Gastroesophageal sphincter (tissue), 4 donors: ENCODE measurements around the gene HS3ST2. TPM values are rescaled to one million over a fixed set of nuclear protein-coding genes. Genes with fewer than 3 reads are reported as not detected.

Experiments
- ATAC-seq: fragments of 150-250 bp; one replicate; pipeline ENCODE4 v1.9.1; 2016; ENCODE audit warnings: mild to moderate bottlenecking, moderate library complexity
- H3K27ac ChIP-seq, 4 donors: fragments of 200-600 bp; sonication (generic) in 3 of 4; 1 replicate in 3 of 4; 2 replicates in 1 of 4; pipeline ENCODE4 v1.5.1; 2016 to 2019
- H3K27me3 ChIP-seq: fragments of 200-600 bp; sonication (generic); one replicate; pipeline ENCODE4 v1.5.1; 2019
- H3K36me3 ChIP-seq, 2 donors: fragments of 200-600 bp; sonication (generic); one replicate each; pipeline ENCODE4 v1.5.1; 2019; ENCODE audit warnings: control low read depth in 1 of 2
- H3K4me1 ChIP-seq, 3 donors: fragments of 200-600 bp; sonication (generic); 1 replicate in 2 of 3; 2 replicates in 1 of 3; pipeline ENCODE4 v1.5.1; 2016 to 2019; ENCODE audit warnings: control low read depth in 2 of 3
- H3K4me3 ChIP-seq, 2 donors: fragments of 200-600 bp; sonication (generic); one replicate each; pipeline ENCODE4 v1.5.1; 2019; ENCODE audit warnings: mild to moderate bottlenecking in 1 of 2, moderate library complexity in 1 of 2
- H3K9me3 ChIP-seq, 3 donors: fragments of 200-600 bp; sonication (generic); one replicate each; pipeline ENCODE4 v1.5.1; 2017 to 2019; ENCODE audit warnings: control low read depth in 2 of 3
- CTCF ChIP-seq, 4 experiments: fragments of 200-600 bp in 2 of 4; fragments of 450-650 bp in 2 of 4; sonication (generic) in 1 of 4; IDR thresholded peaks; one replicate each; pipeline ENCODE4 v1.5.1; 2017 to 2019; ENCODE audit warnings: antibody characterized with exemption in 4 of 4, mild to moderate bottlenecking in 2 of 4, moderate library complexity in 2 of 4
- EP300 ChIP-seq: sonication (generic); formaldehyde crosslinking; IDR thresholded peaks from one replicate; pipeline ENCODE4 v1.6.1; 2017; ENCODE audit warnings: antibody characterized with exemption, mild to moderate bottlenecking
- POLR2A ChIP-seq, 2 donors: fragments of 450-650 bp; IDR thresholded peaks; one replicate each; pipeline ENCODE4 v1.6.1; 2017; ENCODE audit warnings: antibody characterized with exemption in 2 of 2, mild to moderate bottlenecking in 2 of 2, moderate library complexity in 1 of 2
- POLR2AphosphoS5 ChIP-seq: sonication (generic); formaldehyde crosslinking; IDR thresholded peaks from one replicate; pipeline ENCODE4 v1.6.1; 2017; ENCODE audit warnings: antibody characterized with exemption
- WGBS, 2 donors: methylation state at CpG; one replicate each; pipeline ENCODE4 v1.1.5; 2018; ENCODE audit warnings: low coverage in 1 of 2; 5-methylcytosine and 5-hydroxymethylcytosine counted together
- total RNA-seq, 4 donors: library from RNA; depleted of rRNA; stranded (reverse); fragments of >200 nt; gene quantifications; one replicate each; pipeline ENCODE4 v1.1.0, GENCODE V29; 2016

Gene HS3ST2
- total RNA-seq, 4 donors from 2014 or later: 0.66 to 2.0 (median 1.7) TPM

- TF ChIP-seq POLR2A (IDR thresholded peaks at IDR 0.05): no peak
- TF ChIP-seq CTCF (IDR thresholded peaks at IDR 0.05): no peak
- no peak for TF ChIP-seq EP300
- no peak for TF ChIP-seq POLR2AphosphoS5
These were observed 7.2 kb upstream of the HS3ST2 start for GRCh38 chr16:22806811-22807210.

GRCh38 chr16:22810226-22810625 is 3.7 kb upstream of the HS3ST2 start:
- Histone ChIP-seq H3K27ac (no peak overlapping the region), H3K4me3 (no peak overlapping the region), H3K36me3 (no peaks in the 10 kb centered on the region), H3K9me3 (no peaks in the 10 kb centered on the region), H3K27me3 (peaks cover 33% of the 10 kb centered on the region), H3K4me1 (peaks cover 0 to 22% (median 17%) of the 10 kb centered on the region in 3 donors)
- no peak for ATAC-seq
- TF ChIP-seq POLR2A (IDR thresholded peaks at IDR 0.05) (no peak), POLR2AphosphoS5 (no peak), CTCF (IDR thresholded peaks at IDR 0.05) (no peak), EP300 (no peak)

More at GRCh38 chr16:22806811-22807210, 7.2 kb upstream of the HS3ST2 start:
- Histone ChIP-seq H3K27ac (no peak overlapping the region), H3K4me3 (no peak overlapping the region), H3K27me3 (peaks cover 21% of the 10 kb centered on the region), H3K36me3 (no peaks in the 10 kb centered on the region), H3K4me1 (no peaks in the 10 kb centered on the region), H3K9me3 (no peaks in the 10 kb centered on the region)
- no peak for ATAC-seq
- WGBS, 2 donors: 81 to 90% methylated on average over 8 of the region's 8 CpGs

DNA sequence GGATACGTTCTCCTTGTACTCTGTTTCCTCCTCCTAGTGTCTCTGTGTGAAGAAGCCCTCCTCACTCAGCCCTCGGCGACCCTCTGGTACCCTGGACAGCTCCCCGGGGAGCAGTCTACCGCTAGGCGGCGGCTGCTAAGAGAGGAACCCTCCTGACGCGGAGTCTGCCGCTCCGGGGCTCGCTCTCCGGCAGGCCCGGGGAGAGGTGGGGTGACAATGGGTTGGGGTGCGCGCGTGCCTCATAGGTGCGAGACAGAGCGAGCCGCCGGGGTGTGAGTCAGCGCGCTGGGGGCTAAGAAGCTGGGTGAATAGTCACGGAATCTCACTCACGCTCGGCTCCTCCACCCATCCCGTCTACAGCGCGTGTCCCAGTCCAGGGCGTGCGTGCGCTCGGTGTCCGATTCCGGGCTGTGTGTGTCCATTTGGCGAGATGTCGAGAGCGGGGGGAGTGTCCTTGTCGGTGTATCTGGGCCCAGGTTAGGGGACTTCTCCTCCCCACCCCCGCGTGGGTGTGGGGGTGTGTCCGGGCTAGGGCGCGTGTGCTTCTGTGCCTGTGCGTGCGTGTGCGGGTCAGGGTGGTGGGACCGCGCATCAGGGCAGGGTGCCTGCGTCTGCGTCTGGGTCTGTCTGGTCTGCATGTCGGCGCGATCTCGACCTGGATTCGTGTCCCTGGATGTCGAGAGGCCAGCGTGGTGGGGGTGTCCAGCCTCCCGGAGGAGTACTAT is 577 bp upstream of the HS3ST2 start:
- TF ChIP-seq EP300: no peak
- TF ChIP-seq CTCF (IDR thresholded peaks at IDR 0.05): peak; percentile 26 to 65 (median 52)
- TF ChIP-seq POLR2A (IDR thresholded peaks at IDR 0.05): no peak
- TF ChIP-seq POLR2AphosphoS5: peak; percentile 9
- Histone ChIP-seq H3K4me3 (peak overlapping the region; percentile 40 to 56), H3K27me3 (peaks cover 59% of the 10 kb centered on the region), H3K9me3 (no peaks in the 10 kb centered on the region), H3K27ac (no peak overlapping the region), H3K36me3 (no peaks in the 10 kb centered on the region), H3K4me1 (peaks cover 0 to 22% (median 17%) of the 10 kb centered on the region in 3 donors)
- WGBS, 2 donors: 0% methylated on average over 1 of the region's 59 CpGs; no CpG with 5 or more reads in 1 of the 2 donors
- ATAC-seq: peak; percentile 46

DNA sequence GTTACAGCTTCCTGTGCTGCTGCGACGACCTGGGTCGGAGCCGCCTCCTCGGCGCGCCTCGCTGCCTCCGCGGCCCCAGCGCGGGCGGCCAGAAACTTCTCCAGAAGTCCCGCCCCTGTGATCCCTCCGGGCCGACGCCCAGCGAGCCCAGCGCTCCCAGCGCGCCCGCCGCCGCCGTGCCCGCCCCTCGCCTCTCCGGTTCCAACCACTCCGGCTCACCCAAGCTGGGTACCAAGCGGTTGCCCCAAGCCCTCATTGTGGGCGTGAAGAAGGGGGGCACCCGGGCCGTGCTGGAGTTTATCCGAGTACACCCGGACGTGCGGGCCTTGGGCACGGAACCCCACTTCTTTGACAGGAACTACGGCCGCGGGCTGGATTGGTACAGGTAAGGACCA is 746 bp downstream of the HS3ST2 start:
- no peaks in the 10 kb centered on the region for H3K36me3 ChIP-seq
- TF ChIP-seq EP300 (no peak), POLR2A (IDR thresholded peaks at IDR 0.05) (no peak), CTCF (IDR thresholded peaks at IDR 0.05) (no peak), POLR2AphosphoS5 (no peak)
- ATAC-seq: no peak
- H3K9me3 ChIP-seq: no peaks in the 10 kb centered on the region
- H3K4me3 ChIP-seq: peak overlapping the region; percentile 40 to 56
- H3K4me1 ChIP-seq: peaks cover 0 to 22% (median 17%) of the 10 kb centered on the region in 3 donors
- peak overlapping the region in 1 of 4 donors; percentile 27 for H3K27ac ChIP-seq
- no CpG with 5 or more reads among the region's 41 CpGs for WGBS, 2 donors
- H3K27me3 ChIP-seq: peaks cover 59% of the 10 kb centered on the region

DNA sequence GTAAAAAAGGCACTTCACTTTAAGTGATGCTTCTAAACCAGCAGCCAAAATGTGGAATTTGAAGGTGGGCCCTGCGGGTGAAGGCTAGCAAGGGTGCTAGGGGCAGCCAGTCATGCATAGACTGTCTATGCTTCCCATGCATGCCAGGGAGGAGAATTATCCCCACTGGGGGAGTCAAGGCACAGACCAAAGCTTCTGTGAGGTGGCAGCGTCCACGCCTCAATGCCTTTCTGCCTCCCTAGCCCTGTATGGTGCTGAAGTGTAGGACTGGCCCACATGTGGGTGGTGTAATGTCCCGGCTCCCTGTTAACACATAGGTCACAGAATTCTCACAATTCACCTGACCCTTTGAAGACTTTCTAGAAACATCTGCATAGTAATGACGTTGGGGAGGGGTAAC is 1.9 kb downstream of the HS3ST2 start:
- no peak overlapping the region for H3K4me3 ChIP-seq
- peaks cover 0 to 22% (median 17%) of the 10 kb centered on the region in 3 donors for H3K4me1 ChIP-seq
- no peaks in the 10 kb centered on the region for H3K9me3 ChIP-seq
- H3K27me3 ChIP-seq: peaks cover 59% of the 10 kb centered on the region
- no peak for TF ChIP-seq POLR2AphosphoS5
- TF ChIP-seq CTCF (IDR thresholded peaks at IDR 0.05): no peak
- TF ChIP-seq EP300: no peak
- TF ChIP-seq POLR2A (IDR thresholded peaks at IDR 0.05): no peak
- no peak for ATAC-seq
- WGBS, 2 donors: 34% methylated on average over 4 of the region's 5 CpGs; no CpG with 5 or more reads in 1 of the 2 donors
- H3K27ac ChIP-seq: no peak overlapping the region
- H3K36me3 ChIP-seq: no peaks in the 10 kb centered on the region
